ENCODE data around the gene MANSC4. TPM values are rescaled to one million over a fixed set of nuclear protein-coding genes. Genes with fewer than 3 reads are reported as not detected.

Gene MANSC4
- total and polyA plus RNA-seq, 2 experiments from 2014 or later = not detected

- no peaks in the 10 kb centered on the region for H3K9me2 ChIP-seq (ENCODE audit: insufficient read depth)
- H3K27ac ChIP-seq (ENCODE audit: low read depth) = no peak overlapping the region
- H3K36me3 ChIP-seq (ENCODE audit: insufficient read depth) = no peaks in the 10 kb centered on the region
- H3K27ac Mint-ChIP-seq = no peak overlapping the region
- H3K27me3 Mint-ChIP-seq (ENCODE audit: insufficient read depth, low read depth, poor library complexity) = peaks cover 1% of the 10 kb centered on the region
- no peak for DNase-seq (ENCODE audit: low spot score)
- H3K4me2 ChIP-seq = no peak overlapping the region
- no peaks in the 10 kb centered on the region for H3K27me3 ChIP-seq (ENCODE audit: insufficient read depth)
- H3K4me1 Mint-ChIP-seq = no peaks in the 10 kb centered on the region
- no peak overlapping the region for H3K4me3 ChIP-seq
- no peaks in the 10 kb centered on the region for H3K36me3 Mint-ChIP-seq (ENCODE audit: low read depth)
- no peak for ATAC-seq
- no peaks in the 10 kb centered on the region for H3K9me3 Mint-ChIP-seq
- H3F3A ChIP-seq (replicated peaks; ENCODE audit: low read depth) = no peaks in the 10 kb centered on the region
- TF ChIP-seq STAT1 (IDR thresholded peaks at IDR 0.05; ENCODE audit: unreplicated experiment) = no peak
- TF ChIP-seq ZNF462 (CRISPR knock-in tag; IDR thresholded peaks at IDR 0.05) = no peak
- TF ChIP-seq ZNF331 (CRISPR knock-in tag; IDR thresholded peaks at IDR 0.05; ENCODE audit: low read depth) = no peak
- TF ChIP-seq EZH2 (IDR thresholded peaks at IDR 0.05; ENCODE audit: low read depth, unreplicated experiment) = no peak
- no peak for TF ChIP-seq REST (IDR thresholded peaks at IDR 0.05; ENCODE audit: unreplicated experiment)
- no peak for TF ChIP-seq ETS1 (IDR thresholded peaks at IDR 0.05)
- no peak for TF ChIP-seq CREB1 (CRISPR knock-in tag; IDR thresholded peaks at IDR 0.05; ENCODE audit: low read depth)
- no peak for TF ChIP-seq NANOG (IDR thresholded peaks at IDR 0.05; ENCODE audit: borderline replicate concordance)
- 0 out of 2 replicates have a peak, but pooled peaks cover 4% of the 10 kb centered on the region for H4K20me1 ChIP-seq (replicated peaks; ENCODE audit: insufficient read depth)
- no peaks in the 10 kb centered on the region for H3K4me1 ChIP-seq (ENCODE audit: insufficient read depth)
- H3K79me2 ChIP-seq (replicated peaks; ENCODE audit: insufficient read depth) = no peaks in the 10 kb centered on the region
- H3K4me3 Mint-ChIP-seq = no peak overlapping the region
- no peak overlapping the region for H2AFZ ChIP-seq
Measured at GRCh38 chr12:27766587-27766986, 13.4 kb downstream of the MANSC4 start.
